Naive B cell (primary cell): ENCODE data around the gene MAP4K4. TPM values are rescaled to one million over a fixed set of nuclear protein-coding genes. Genes with fewer than 3 reads are reported as not detected.

Experiments used
- ATAC-seq, 2 donors: fragments of 150-1000 bp; cut with Tn5 transposase; 2 replicates each; pipeline ENCODE4 v1.10.0; 2021; ENCODE audit warnings: low read depth in 2 of 2, mild to moderate bottlenecking in 2 of 2, moderate library complexity in 2 of 2
- DNase-seq: peaks from one replicate; pipeline ENCODE4 v3.0.0; 2022
- H3K27ac Mint-ChIP-seq, 6 donors: one replicate each; pipeline ENCODE4 v1.8.0; 2020 to 2022; ENCODE audit warnings: mild to moderate bottlenecking in 6 of 6, mixed read lengths in 6 of 6, moderate library complexity in 5 of 6, inconsistent platforms in 2 of 6
- H3K27me3 Mint-ChIP-seq, 3 donors: one replicate each; pipeline ENCODE4 v1.8.0; 2021 to 2022; ENCODE audit warnings: mixed read lengths in 3 of 3, mild to moderate bottlenecking in 1 of 3
- H3K36me3 Mint-ChIP-seq, 2 donors: one replicate each; pipeline ENCODE4 v1.8.0; 2020 to 2022; ENCODE audit warnings: mixed read lengths in 2 of 2, inconsistent platforms in 1 of 2, mild to moderate bottlenecking in 1 of 2
- H3K4me1 Mint-ChIP-seq, 3 donors: one replicate each; pipeline ENCODE4 v1.8.0; 2020 to 2022; ENCODE audit warnings: mixed read lengths in 3 of 3, inconsistent platforms in 1 of 3, mild to moderate bottlenecking in 1 of 3, moderate library complexity in 1 of 3
- H3K4me3 Mint-ChIP-seq, 8 donors: one replicate each; pipeline ENCODE4 v1.8.0; 2020 to 2022; ENCODE audit warnings: mild to moderate bottlenecking in 8 of 8, mixed read lengths in 8 of 8, moderate library complexity in 8 of 8, inconsistent platforms in 2 of 8
- H3K9me3 Mint-ChIP-seq, 7 donors: one replicate each; pipeline ENCODE4 v1.8.0; 2020 to 2022; ENCODE audit warnings: mixed read lengths in 7 of 7, mild to moderate bottlenecking in 5 of 7, inconsistent platforms in 2 of 7, moderate library complexity in 1 of 7
- polyA plus RNA-seq, 6 donors: library from polyadenylated mRNA; unstranded; fragments of 300-500 nt; fragmentation: Illumina TruSeq; gene quantifications; one replicate each; pipeline ENCODE4 v1.2.3, GENCODE V29; 2021; ENCODE audit warnings: low read depth in 6 of 6

The MAP4K4 gene
- polyA plus RNA-seq, 6 donors from 2014 or later = 11.8 to 36.0 (median 20.3) TPM

DNA sequence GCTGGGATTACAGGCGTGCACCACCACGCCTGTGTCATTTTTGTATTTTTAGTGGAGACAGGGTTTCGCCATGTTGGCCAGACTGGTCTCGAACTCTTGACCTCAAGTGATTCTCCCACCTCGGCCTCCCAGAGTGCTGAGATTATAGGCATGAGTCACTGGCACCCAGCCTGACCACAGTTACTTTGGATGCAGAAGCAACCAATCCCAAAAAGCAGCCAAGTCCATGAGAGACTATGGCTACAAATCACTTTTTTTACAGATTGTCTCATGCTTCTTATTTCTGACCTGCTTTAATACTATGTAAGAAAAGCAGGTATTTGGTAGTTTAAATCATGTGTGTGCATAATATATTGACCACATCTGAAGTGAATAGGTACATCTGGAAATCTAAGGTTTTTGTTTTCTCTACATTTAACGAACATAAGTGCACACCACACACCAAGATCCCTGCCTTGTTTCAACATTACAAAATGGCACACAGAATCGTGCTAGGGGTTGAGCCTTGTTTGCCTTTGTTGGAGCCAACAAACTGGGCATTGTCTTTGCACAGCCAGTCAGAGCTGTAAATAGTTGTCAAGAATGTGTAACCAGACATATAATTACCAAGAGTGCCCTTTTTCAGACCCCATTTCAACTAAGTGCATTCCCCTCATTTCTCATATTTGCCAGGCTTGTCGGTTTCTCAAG lies 18.3 kb upstream of the MAP4K4 start:
- H3K27me3 Mint-ChIP-seq = no peaks in the 10 kb centered on the region
- ATAC-seq = no peak

DNA sequence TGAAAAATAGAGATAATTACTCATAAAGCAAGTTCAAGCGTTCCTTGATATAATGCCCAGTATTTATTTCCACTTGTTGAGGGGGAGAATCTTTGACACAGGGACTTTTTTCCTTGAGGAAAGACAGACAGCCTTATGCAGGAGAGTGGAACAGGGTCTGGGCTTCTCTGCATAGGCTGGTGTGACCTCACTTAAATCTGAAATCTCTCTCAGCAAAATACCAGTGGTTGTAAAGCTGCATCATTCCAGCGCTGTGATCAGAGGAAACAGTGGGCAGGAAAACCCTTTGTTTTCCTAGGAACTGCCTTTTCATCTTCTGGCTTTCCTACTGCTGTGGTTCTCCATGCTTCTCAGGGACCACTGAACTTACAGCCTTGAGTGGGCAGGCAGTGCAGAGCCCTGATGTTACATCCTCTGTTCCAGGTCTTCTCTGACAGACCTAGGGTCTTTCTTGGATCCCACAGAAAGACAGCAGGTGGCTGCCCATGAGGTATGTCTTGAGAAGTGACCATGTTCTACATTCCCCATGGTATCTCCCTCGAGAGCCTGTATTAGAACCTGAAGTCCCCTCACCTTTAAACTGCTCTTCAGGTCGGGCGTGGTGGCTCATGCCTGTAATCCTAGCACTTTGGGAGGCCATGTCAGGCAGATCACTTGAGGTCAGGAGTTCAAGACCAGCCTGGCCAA lies 17.6 kb upstream of the MAP4K4 start:
- ATAC-seq (no peak), DNase-seq (no peak)
- H3K4me3 Mint-ChIP-seq = no peak overlapping the region
- H3K27ac Mint-ChIP-seq = no peak overlapping the region
- H3K9me3 Mint-ChIP-seq = peaks cover 0 to 4% (median 2%) of the 10 kb centered on the region in 7 donors
- H3K4me1 Mint-ChIP-seq = peaks cover 5 to 15% (median 5%) of the 10 kb centered on the region in 3 donors
- no peaks in the 10 kb centered on the region for H3K36me3 Mint-ChIP-seq
- no peaks in the 10 kb centered on the region for H3K27me3 Mint-ChIP-seq

More for the DNA sequence above, 18.3 kb upstream of the MAP4K4 start:
- no peak for DNase-seq
- Mint-ChIP-seq H3K9me3 (peaks cover 0 to 8% (median 4%) of the 10 kb centered on the region in 7 donors), H3K4me3 (peak overlapping the region in 2 of 8 donors; percentile 29 to 54), H3K27ac (peak overlapping the region in 1 of 6 donors; percentile 62), H3K36me3 (no peaks in the 10 kb centered on the region), H3K4me1 (peaks cover 5 to 15% (median 5%) of the 10 kb centered on the region in 3 donors)

DNA sequence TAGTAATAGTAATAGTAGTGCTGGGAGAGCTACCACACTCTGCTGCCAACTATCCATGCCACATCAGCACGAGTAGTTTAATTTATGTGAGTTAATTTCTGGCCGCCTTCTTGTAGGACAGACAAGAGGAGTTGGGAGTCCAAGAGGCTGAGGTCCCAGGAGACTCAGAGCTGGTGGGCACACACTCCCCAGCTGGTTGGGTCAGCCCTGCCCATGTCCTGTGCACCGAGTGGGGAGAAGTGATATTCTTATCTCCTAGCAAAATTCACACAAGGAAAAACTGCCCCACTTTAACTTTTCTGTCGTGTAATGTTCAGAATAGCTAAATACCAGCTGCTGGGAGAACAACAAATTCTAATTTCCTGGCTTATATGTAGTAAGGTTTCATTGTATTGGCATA lies 15.2 kb upstream of the MAP4K4 start:
- H3K9me3 Mint-ChIP-seq = peaks cover 0 to 3% (median 0%) of the 10 kb centered on the region in 7 donors
- no peak for ATAC-seq
- H3K36me3 Mint-ChIP-seq = no peaks in the 10 kb centered on the region
- no peak overlapping the region for H3K27ac Mint-ChIP-seq
- no peak for DNase-seq
- H3K27me3 Mint-ChIP-seq = no peaks in the 10 kb centered on the region
- peaks cover 5 to 15% (median 5%) of the 10 kb centered on the region in 3 donors for H3K4me1 Mint-ChIP-seq
- no peak overlapping the region for H3K4me3 Mint-ChIP-seq

DNA sequence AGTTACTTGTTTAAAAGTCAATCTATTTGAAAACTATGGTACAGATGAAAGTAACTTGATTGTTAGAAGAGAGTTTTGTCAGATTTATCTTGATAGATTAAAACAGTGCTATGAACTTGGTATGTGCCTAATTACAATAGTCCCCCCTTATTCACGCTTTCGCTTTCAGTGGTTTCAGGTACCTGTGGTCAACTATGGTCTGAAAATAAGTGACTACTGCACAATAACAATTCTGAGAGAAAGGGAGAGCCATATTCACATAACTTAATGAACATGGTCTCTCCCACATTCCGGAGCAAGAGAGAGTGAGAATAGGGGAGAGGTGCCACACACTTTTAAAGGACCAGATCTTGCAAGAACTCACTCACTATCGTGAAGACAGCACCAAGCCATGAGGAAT lies 13.2 kb upstream of the MAP4K4 start:
- DNase-seq (no peak), ATAC-seq (no peak)
- Mint-ChIP-seq H3K9me3 (no peaks in the 10 kb centered on the region), H3K27ac (peak overlapping the region in 1 of 6 donors; percentile 46), H3K4me3 (no peak overlapping the region), H3K36me3 (no peaks in the 10 kb centered on the region), H3K4me1 (peaks cover 3 to 7% (median 6%) of the 10 kb centered on the region in 3 donors), H3K27me3 (no peaks in the 10 kb centered on the region)

DNA sequence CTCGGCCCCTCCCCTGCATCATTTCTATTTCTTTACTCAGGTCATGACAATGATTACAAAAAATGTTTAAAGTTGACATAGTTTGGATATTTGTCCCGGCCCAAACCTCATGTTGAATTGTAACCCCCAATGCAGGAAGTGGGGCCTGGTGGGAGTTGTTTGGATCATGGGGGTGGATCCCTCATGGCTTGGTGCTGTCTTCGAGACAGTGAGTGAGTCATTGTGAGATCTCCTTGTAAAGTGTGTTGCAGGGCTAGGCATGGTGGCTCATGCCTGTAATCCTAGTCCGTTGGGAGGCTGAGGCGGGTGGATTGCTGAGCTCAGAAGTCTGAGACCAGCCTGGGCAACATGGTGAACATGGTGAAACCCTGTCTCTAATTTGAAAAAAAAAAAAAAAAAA lies 9.2 kb upstream of the MAP4K4 start:
- ATAC-seq = no peak
- Mint-ChIP-seq H3K27me3 (no peaks in the 10 kb centered on the region), H3K27ac (no peak overlapping the region), H3K4me3 (no peak overlapping the region), H3K36me3 (no peaks in the 10 kb centered on the region), H3K9me3 (peaks cover 0 to 4% (median 0%) of the 10 kb centered on the region in 7 donors), H3K4me1 (peaks cover 13 to 29% (median 23%) of the 10 kb centered on the region in 3 donors)
- no peak for DNase-seq

DNA sequence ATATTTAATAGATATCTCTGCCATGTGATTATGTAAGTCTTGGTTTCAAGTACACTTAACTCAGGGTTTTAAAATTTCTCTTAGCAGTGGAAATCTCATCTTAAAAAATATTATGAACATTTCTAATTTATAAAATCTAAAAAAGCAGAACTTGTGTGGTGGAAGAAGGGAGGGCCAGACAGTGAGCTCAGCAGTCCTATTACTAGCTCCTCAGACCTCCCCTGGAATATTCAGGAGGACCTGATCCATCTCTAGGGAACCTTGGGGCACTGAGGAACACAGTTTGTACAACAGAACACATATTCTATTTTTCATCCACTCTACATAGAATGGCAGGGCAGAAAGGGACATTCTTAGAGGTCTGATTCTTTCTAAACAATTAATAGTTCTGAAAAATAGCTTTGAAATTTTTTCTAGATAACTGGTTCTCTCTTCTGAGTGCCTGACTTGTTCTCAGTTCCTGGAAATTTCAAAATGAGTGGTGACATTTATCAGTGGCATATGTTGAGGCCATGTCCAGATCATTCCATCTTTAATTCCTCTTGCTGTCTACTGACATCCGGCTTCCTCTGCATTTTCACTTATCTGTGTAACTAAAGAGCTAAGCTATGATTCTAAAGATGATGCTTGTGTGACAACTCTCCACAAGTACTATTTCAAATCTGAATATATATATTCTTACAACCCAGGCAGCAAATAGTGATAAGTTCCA lies 8.2 kb upstream of the MAP4K4 start:
- DNase-seq (no peak), ATAC-seq (no peak)
- Mint-ChIP-seq H3K27ac (peak overlapping the region in 4 of 6 donors; percentile 19 to 72 (median 46)), H3K4me1 (peaks cover 13 to 34% (median 23%) of the 10 kb centered on the region in 3 donors), H3K36me3 (no peaks in the 10 kb centered on the region), H3K9me3 (peaks cover 0 to 4% (median 0%) of the 10 kb centered on the region in 7 donors), H3K27me3 (no peaks in the 10 kb centered on the region), H3K4me3 (no peak overlapping the region)

DNA sequence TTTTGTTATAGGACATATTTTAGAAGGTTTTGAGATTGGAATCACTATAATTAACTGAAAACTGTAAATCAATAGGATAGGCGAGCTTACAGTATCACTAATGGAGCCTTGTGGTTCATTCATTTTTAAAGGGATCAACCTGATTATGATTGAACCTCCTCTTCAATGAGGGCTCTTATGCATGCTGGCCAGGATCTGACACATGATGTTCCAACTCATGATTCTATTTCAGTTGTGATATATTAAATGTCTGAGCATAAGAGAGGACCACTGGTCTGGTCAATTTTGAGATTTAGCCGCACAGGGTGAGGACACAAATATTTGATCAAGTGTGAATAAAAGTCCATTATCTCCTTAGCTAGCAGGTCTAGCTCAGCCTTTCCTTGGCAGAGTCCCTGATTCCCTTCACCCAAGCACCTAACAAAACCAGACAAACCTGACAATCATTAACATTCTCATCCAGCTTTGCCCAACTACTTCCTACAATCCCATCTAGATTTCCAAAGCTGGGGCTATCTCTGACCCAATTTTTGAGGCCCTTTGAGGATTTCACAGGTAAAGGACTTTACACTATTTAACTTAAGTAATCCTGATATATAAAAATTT lies 6.9 kb upstream of the MAP4K4 start:
- no peak for ATAC-seq
- peak overlapping the region in 2 of 6 donors; percentile 10 to 78 for H3K27ac Mint-ChIP-seq
- peaks cover 0 to 12% (median 0%) of the 10 kb centered on the region in 7 donors for H3K9me3 Mint-ChIP-seq
- H3K27me3 Mint-ChIP-seq = no peaks in the 10 kb centered on the region
- no peak for DNase-seq
- H3K4me3 Mint-ChIP-seq = no peak overlapping the region
- H3K4me1 Mint-ChIP-seq = peaks cover 17 to 38% (median 23%) of the 10 kb centered on the region in 3 donors
- H3K36me3 Mint-ChIP-seq = no peaks in the 10 kb centered on the region

DNA sequence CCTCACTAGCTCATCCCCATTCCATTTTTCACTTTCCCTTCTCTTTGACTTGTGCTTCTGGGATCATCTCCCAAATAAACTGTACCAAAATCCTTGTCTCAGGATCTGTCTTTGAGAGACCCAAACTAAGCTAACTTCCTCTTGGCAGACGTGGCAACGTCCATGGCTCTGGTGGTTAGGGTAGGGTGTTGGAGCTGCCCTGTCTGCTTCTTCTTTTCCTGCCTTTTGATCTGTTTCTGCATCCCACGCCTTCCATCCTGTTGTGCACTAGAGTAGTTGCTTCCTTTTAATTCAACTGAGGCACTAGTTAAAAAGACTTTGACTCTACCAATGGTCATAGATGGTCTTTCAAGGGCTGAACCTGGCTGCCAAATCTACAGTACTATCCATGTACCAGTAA lies 5.5 kb upstream of the MAP4K4 start:
- no peaks in the 10 kb centered on the region for H3K36me3 Mint-ChIP-seq
- no peak overlapping the region for H3K4me3 Mint-ChIP-seq
- peak overlapping the region in 1 of 6 donors; percentile 70 for H3K27ac Mint-ChIP-seq
- DNase-seq = no peak
- no peaks in the 10 kb centered on the region for H3K27me3 Mint-ChIP-seq
- H3K4me1 Mint-ChIP-seq = peaks cover 24 to 44% (median 32%) of the 10 kb centered on the region in 3 donors
- no peak for ATAC-seq
- peaks cover 0 to 12% (median 0%) of the 10 kb centered on the region in 7 donors for H3K9me3 Mint-ChIP-seq

DNA sequence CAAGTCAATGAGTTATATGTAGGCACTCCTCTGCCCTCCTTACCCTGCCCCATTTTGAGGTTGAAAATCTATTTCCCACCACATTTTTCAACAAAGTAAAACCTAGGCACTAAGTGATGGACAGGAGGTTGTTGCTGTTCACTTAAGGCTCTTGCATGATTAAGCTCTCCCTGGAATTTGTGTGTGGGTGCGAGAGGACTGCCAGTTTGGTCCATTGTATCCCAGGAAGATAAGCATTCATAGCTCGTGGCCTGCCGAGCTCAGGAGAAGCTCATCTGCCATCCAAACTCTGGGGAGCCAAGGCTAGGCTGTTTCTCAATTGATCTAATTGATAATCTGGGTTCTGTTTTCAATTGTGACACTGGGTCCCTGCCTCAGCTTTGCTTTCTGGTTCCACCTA lies 4.7 kb upstream of the MAP4K4 start:
- peak overlapping the region in 2 of 6 donors; percentile 42 to 55 for H3K27ac Mint-ChIP-seq
- no peak overlapping the region for H3K4me3 Mint-ChIP-seq

DNA sequence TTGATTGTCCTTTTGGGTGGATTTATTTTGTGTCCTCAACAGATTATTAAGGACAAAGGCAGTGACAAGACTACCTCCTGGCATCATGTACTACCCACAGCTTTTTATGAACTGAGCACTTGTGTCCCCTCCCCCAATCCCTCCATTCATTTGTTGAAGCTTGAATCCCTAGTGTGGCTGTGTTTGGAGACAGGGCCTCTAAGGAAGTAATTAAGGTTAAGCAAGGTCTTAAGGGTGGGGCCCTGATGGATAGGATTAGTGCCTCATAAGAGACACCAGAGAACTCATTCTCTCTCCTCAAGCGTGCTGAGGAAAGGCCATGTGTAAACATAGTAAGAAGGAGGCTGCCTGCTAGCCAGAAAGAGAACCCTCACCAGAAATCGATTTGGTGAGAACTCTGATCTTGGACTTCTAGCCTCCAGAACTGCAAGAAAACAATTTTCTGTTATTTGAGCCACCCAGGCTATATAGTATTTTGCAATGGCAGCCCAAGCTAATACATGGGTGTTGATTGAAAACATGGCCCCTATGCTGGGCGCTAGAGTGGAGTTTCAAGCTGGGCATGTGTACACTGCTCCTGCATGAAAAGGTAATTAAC lies 3.4 kb upstream of the MAP4K4 start:
- no peak for DNase-seq
- peaks cover 0 to 12% (median 0%) of the 10 kb centered on the region in 7 donors for H3K9me3 Mint-ChIP-seq
- no peaks in the 10 kb centered on the region for H3K27me3 Mint-ChIP-seq
- H3K36me3 Mint-ChIP-seq = no peaks in the 10 kb centered on the region
- ATAC-seq = no peak
- H3K4me3 Mint-ChIP-seq = no peak overlapping the region
- H3K4me1 Mint-ChIP-seq = peaks cover 23 to 41% (median 28%) of the 10 kb centered on the region in 3 donors
- H3K27ac Mint-ChIP-seq = peak overlapping the region in 2 of 6 donors; percentile 0 to 59

More for the DNA sequence above, 4.7 kb upstream of the MAP4K4 start:
- DNase-seq (no peak), ATAC-seq (no peak)
- peaks cover 0 to 12% (median 0%) of the 10 kb centered on the region in 7 donors for H3K9me3 Mint-ChIP-seq
- peaks cover 24 to 44% (median 32%) of the 10 kb centered on the region in 3 donors for H3K4me1 Mint-ChIP-seq
- no peaks in the 10 kb centered on the region for H3K27me3 Mint-ChIP-seq
- H3K36me3 Mint-ChIP-seq = no peaks in the 10 kb centered on the region

DNA sequence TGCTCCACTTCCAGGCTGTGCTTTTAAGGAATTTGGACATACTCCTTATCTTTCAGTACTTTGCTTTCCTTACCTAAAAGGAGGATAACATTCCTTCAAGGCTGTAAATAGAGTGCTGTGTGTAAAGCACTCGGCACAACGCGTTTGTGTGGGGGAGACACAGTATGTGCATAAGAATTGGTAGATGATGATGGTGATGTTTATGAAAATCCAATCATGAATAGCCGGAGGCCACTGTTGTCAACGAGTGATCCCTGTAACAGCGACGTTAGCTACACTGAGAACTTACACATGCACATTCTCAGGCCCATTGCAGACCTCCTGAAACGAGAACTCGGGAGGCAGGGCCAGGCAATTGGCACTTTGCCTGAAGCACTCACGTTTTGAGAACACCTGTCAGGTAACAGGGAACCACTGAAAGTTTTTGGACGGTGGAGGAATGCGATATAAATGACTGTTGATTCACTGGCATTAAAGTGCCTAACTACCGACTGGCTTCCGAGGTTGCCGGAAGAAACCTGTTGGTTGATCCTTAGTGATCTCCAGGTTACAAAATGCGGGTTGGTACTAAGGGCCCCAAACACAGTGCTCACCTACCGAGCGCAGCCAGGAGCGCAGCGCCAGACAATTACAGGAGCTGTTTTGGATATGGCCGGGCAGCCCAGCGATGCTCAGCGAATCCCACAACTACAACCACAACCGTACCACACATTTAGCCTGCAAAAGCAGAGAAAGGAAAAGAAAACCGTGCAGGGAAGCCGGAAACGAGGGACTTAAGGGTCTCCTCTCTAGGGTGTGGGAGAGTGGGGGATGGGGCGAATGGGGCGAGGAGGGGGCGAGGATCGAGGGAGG lies 1.0 kb upstream of the MAP4K4 start:
- Mint-ChIP-seq H3K36me3 (peaks cover 0 to 9% of the 10 kb centered on the region in 2 donors), H3K9me3 (peaks cover 0 to 12% (median 0%) of the 10 kb centered on the region in 7 donors), H3K27ac (peak overlapping the region; percentile 64 to 94 (median 85)), H3K27me3 (no peaks in the 10 kb centered on the region), H3K4me3 (peak overlapping the region in 6 of 8 donors; percentile 90 to 98 (median 95)), H3K4me1 (peaks cover 18 to 28% (median 25%) of the 10 kb centered on the region in 3 donors)
- ATAC-seq = no peak
- DNase-seq = no peak
